NCI-H2171 treated with DMSO at 0.1 percent for 48 hours (cell line): ENCODE results near the gene ERFE.

Experiments
- DNase-seq: peaks from one replicate; lab custom pipeline; 2025; lab: John Stamatoyannopoulos, UW

The ERFE gene

GRCh38 chr2:238126338-238126737 is 32.4 kb upstream of the ERFE start:
- DNase-seq = no peak

GRCh38 chr2:238126775-238127164 is 32.0 kb upstream of the ERFE start:
- DNase-seq = no peak

- no peak for DNase-seq
Observed at GRCh38 chr2:238127165-238128060, 31.4 kb upstream of the ERFE start.

GRCh38 chr2:238128061-238128440 is 30.7 kb upstream of the ERFE start:
- no peak for DNase-seq

GRCh38 chr2:238128534-238129001 is 30.2 kb upstream of the ERFE start:
- no peak for DNase-seq

GRCh38 chr2:238129166-238130010 is 29.4 kb upstream of the ERFE start:
- DNase-seq = no peak

- DNase-seq = no peak
Observed at GRCh38 chr2:238130111-238130695, 28.6 kb upstream of the ERFE start.

GRCh38 chr2:238130696-238131628 is 27.8 kb upstream of the ERFE start:
- no peak for DNase-seq

GRCh38 chr2:238131761-238132462 is 26.9 kb upstream of the ERFE start:
- DNase-seq = no peak

- no peak for DNase-seq
Observed at GRCh38 chr2:238132463-238133450, 26.0 kb upstream of the ERFE start.

GRCh38 chr2:238133499-238134392 is 25.0 kb upstream of the ERFE start:
- no peak for DNase-seq

GRCh38 chr2:238134393-238134785 is 24.4 kb upstream of the ERFE start:
- DNase-seq = peak; percentile 1

- DNase-seq = no peak
Observed at GRCh38 chr2:238135601-238136150, 23.1 kb upstream of the ERFE start.

GRCh38 chr2:238136820-238137537 is 21.8 kb upstream of the ERFE start:
- DNase-seq = no peak

GRCh38 chr2:238137885-238138284 is 20.9 kb upstream of the ERFE start:
- DNase-seq = no peak

GRCh38 chr2:238138331-238139195 is 20.2 kb upstream of the ERFE start, which contains the start of gene KLHL30:
TSS of gene KLHL30 (plus strand) at chr2:238138668. CDS start at chr2:238140755, 2,087 bp downstream.
- DNase-seq = no peak
